Measurements from ENCODE around the gene NDFIP2.

The NDFIP2 gene

GRCh38 chr13:79527698-79528097 lies 46.7 kb downstream of the NDFIP2 start:
- Histone ChIP-seq H3K4me3 (replicated peaks; ENCODE audit: low read depth, low read length) (no peak overlapping the region), H3K36me3 (ENCODE audit: control insufficient read depth, insufficient read depth, low read length) (no peaks in the 10 kb centered on the region), H3K27me3 (replicated peaks; ENCODE audit: control insufficient read depth, insufficient read depth, low read length) (no peaks in the 10 kb centered on the region)
- no peak for DNase-seq (ENCODE audit: extremely low read depth, insufficient read length)
- no peak for TF ChIP-seq CTCF (IDR thresholded peaks at IDR 0.05; ENCODE audit: insufficient read depth, low read length, poor library complexity, severe bottlenecking)

- Histone ChIP-seq H3K27me3 (replicated peaks; ENCODE audit: control insufficient read depth, insufficient read depth, low read length) (no peaks in the 10 kb centered on the region), H3K4me3 (replicated peaks; ENCODE audit: low read depth, low read length) (no peak overlapping the region), H3K36me3 (ENCODE audit: control insufficient read depth, insufficient read depth, low read length) (no peaks in the 10 kb centered on the region)
- TF ChIP-seq CTCF (IDR thresholded peaks at IDR 0.05; ENCODE audit: insufficient read depth, low read length, poor library complexity, severe bottlenecking): no peak
- DNase-seq (ENCODE audit: extremely low read depth, insufficient read length): no peak
Measured at GRCh38 chr13:79528356-79528755, 47.4 kb downstream of the NDFIP2 start.

GRCh38 chr13:79528759-79529191 lies 47.8 kb downstream of the NDFIP2 start:
- Histone ChIP-seq H3K36me3 (ENCODE audit: control insufficient read depth, insufficient read depth, low read length) (no peaks in the 10 kb centered on the region), H3K4me3 (replicated peaks; ENCODE audit: low read depth, low read length) (no peak overlapping the region), H3K27me3 (replicated peaks; ENCODE audit: control insufficient read depth, insufficient read depth, low read length) (no peaks in the 10 kb centered on the region)
- no peak for TF ChIP-seq CTCF (IDR thresholded peaks at IDR 0.05; ENCODE audit: insufficient read depth, low read length, poor library complexity, severe bottlenecking)
- DNase-seq (ENCODE audit: extremely low read depth, insufficient read length): no peak

GRCh38 chr13:79529817-79530216 lies 48.9 kb downstream of the NDFIP2 start:
- Histone ChIP-seq H3K36me3 (ENCODE audit: control insufficient read depth, insufficient read depth, low read length) (peaks cover 3% of the 10 kb centered on the region; the same call in 1 of the 2 replicates), H3K27me3 (replicated peaks; ENCODE audit: control insufficient read depth, insufficient read depth, low read length) (no peaks in the 10 kb centered on the region), H3K4me3 (replicated peaks; ENCODE audit: low read depth, low read length) (no peak overlapping the region)
- no peak for TF ChIP-seq CTCF (IDR thresholded peaks at IDR 0.05; ENCODE audit: insufficient read depth, low read length, poor library complexity, severe bottlenecking)
- DNase-seq (ENCODE audit: extremely low read depth, insufficient read length): no peak

- Histone ChIP-seq H3K4me3 (replicated peaks; ENCODE audit: low read depth, low read length) (no peak overlapping the region), H3K27me3 (replicated peaks; ENCODE audit: control insufficient read depth, insufficient read depth, low read length) (no peaks in the 10 kb centered on the region), H3K36me3 (ENCODE audit: control insufficient read depth, insufficient read depth, low read length) (peaks cover 3% of the 10 kb centered on the region; the same call in 1 of the 2 replicates)
- no peak for DNase-seq (ENCODE audit: extremely low read depth, insufficient read length)
- TF ChIP-seq CTCF (IDR thresholded peaks at IDR 0.05; ENCODE audit: insufficient read depth, low read length, poor library complexity, severe bottlenecking): no peak
Measured at GRCh38 chr13:79530270-79530669, 49.3 kb downstream of the NDFIP2 start.

All from GM06990 (cell line).